MCF 10A (cell line): ENCODE results near the gene GFPT1. TPM values are rescaled to one million over a fixed set of nuclear protein-coding genes. Genes with fewer than 3 reads are reported as not detected.

ENCODE experiments used
- BruUV-seq: library from RNA; stranded (reverse); fragments of 400-500 nt; replicated peaks from 2 replicates; lab custom pipeline; 2021; lab: Mats Ljungman, UMichigan
- CTCF ChIA-PET: fragments of 300-600 bp; sonication (Branson Sonifier 250); formaldehyde crosslinking; extraction: SDS; loops from one replicate; lab custom pipeline; 2021; ENCODE audit warnings: antibody characterized with exemption, inconsistent platforms; lab: Yijun Ruan, JAX
- POLR2A ChIA-PET: fragments of 300-600, 350-650 bp; sonication (Branson Sonifier 250); formaldehyde crosslinking; extraction: SDS; loops from one replicate; lab custom pipeline; 2020; ENCODE audit warnings: antibody characterized with exemption, inconsistent platforms; lab: Yijun Ruan, JAX
- DNase-seq: peaks from one replicate; pipeline ENCODE4 v3.0.0-alpha.2; 2018; ENCODE audit not compliant: unreplicated experiment
- H3K27ac Mint-ChIP-seq: one replicate; pipeline ENCODE4 v1.8.0; 2022; ENCODE audit warnings: mild to moderate bottlenecking, low read depth, mixed read lengths; ENCODE audit not compliant: unreplicated experiment
- H3K27me3 Mint-ChIP-seq: one replicate; pipeline ENCODE4 v1.8.0; 2022; ENCODE audit warnings: mixed read lengths; ENCODE audit not compliant: insufficient read depth, unreplicated experiment
- H3K36me3 Mint-ChIP-seq: one replicate; pipeline ENCODE4 v1.8.0; 2022; ENCODE audit warnings: mild to moderate bottlenecking, moderate library complexity, mixed read lengths; ENCODE audit not compliant: insufficient read depth, unreplicated experiment
- H3K4me1 Mint-ChIP-seq: one replicate; pipeline ENCODE4 v1.8.0; 2022; ENCODE audit warnings: mixed read lengths; ENCODE audit not compliant: insufficient read depth, unreplicated experiment
- H3K4me3 Mint-ChIP-seq: one replicate; pipeline ENCODE4 v1.8.0; 2022; ENCODE audit warnings: mild to moderate bottlenecking, moderate library complexity, mixed read lengths; ENCODE audit not compliant: unreplicated experiment
- H3K9me3 Mint-ChIP-seq: one replicate; pipeline ENCODE4 v1.8.0; 2022; ENCODE audit warnings: mixed read lengths; ENCODE audit not compliant: unreplicated experiment
- intact Hi-C: fragments of 100-400 bp; cut with micrococcal nuclease; formaldehyde crosslinking; loops from 2 replicates; pipeline ENCODE4 v1.14.1; 2022
- total RNA-seq: library from RNA; stranded (reverse); gene quantifications from 2 replicates; pipeline ENCODE4 v1.2.3, GENCODE V29; 2022
- TF ChIP-seq, protein P1 (sequence below): fragments of 200-600 bp; IDR thresholded peaks from one replicate; pipeline ENCODE4 v1.8.0; 2022; ENCODE audit warnings: antibody characterized with exemption, mild to moderate bottlenecking; ENCODE audit not compliant: unreplicated experiment

Gene GFPT1
- total RNA-seq, 1 experiment from 2014 or later = 176 TPM

DNA sequence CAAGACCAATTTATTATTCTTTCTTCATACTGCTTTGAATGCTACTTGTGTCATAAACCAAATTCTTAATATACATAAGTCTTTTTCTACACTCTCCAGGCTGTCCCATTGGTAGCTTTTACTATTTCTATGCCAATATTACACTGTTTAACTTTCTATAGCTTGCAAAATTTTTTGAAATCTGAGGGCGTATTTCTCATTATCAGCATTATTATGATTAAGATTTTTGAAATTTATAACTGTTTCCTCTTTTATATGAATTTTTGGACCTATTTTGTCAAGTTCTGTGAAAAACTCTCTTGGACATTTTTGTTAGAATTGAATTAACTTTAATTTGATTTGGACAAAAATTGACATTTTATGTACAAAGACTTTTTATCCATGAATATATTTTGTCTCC, 98.6 kb downstream of the GFPT1 start:
- BruUV-seq = no TSS peak
- Mint-ChIP-seq H3K4me1 (peaks cover 9% of the 10 kb centered on the region), H3K27ac (no peak overlapping the region), H3K9me3 (no peaks in the 10 kb centered on the region), H3K4me3 (no peak overlapping the region), H3K27me3 (no peaks in the 10 kb centered on the region), H3K36me3 (no peaks in the 10 kb centered on the region)
- intact Hi-C loops = no loop called here
- ChIA-PET POLR2A (no interaction called here), CTCF (no interaction called here)
- no peak for DNase-seq
- TF ChIP-seq, protein P1, sequence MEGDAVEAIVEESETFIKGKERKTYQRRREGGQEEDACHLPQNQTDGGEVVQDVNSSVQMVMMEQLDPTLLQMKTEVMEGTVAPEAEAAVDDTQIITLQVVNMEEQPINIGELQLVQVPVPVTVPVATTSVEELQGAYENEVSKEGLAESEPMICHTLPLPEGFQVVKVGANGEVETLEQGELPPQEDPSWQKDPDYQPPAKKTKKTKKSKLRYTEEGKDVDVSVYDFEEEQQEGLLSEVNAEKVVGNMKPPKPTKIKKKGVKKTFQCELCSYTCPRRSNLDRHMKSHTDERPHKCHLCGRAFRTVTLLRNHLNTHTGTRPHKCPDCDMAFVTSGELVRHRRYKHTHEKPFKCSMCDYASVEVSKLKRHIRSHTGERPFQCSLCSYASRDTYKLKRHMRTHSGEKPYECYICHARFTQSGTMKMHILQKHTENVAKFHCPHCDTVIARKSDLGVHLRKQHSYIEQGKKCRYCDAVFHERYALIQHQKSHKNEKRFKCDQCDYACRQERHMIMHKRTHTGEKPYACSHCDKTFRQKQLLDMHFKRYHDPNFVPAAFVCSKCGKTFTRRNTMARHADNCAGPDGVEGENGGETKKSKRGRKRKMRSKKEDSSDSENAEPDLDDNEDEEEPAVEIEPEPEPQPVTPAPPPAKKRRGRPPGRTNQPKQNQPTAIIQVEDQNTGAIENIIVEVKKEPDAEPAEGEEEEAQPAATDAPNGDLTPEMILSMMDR = no peak

DNA sequence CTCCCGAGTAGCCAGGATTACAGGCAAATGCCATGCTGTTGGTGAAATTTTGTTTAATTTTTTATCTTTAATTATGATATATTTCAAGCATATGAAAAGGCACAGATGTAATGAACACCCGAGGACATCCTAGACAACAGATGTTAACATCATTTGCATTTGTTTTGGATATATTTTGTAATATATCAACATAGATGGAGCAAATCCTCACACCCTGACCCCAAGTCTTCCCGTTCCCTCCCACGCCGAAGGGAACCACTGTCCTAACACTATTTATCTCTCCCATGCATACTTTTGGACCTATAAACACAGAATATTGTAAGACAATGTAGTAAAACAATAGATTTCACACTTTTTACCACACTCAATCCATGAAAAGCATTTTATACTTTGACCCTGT, 99.5 kb downstream of the GFPT1 start:
- CTCF ChIA-PET = no interaction called here
- no peaks in the 10 kb centered on the region for H3K36me3 Mint-ChIP-seq
- no TSS peak for BruUV-seq
- H3K9me3 Mint-ChIP-seq = no peaks in the 10 kb centered on the region
- POLR2A ChIA-PET = no interaction called here
- TF ChIP-seq, protein P1 = no peak
- no peak overlapping the region for H3K4me3 Mint-ChIP-seq
- no peak overlapping the region for H3K27ac Mint-ChIP-seq
- DNase-seq = no peak
- H3K4me1 Mint-ChIP-seq = peaks cover 9% of the 10 kb centered on the region
- intact Hi-C loops = no loop called here
- H3K27me3 Mint-ChIP-seq = no peaks in the 10 kb centered on the region

DNA sequence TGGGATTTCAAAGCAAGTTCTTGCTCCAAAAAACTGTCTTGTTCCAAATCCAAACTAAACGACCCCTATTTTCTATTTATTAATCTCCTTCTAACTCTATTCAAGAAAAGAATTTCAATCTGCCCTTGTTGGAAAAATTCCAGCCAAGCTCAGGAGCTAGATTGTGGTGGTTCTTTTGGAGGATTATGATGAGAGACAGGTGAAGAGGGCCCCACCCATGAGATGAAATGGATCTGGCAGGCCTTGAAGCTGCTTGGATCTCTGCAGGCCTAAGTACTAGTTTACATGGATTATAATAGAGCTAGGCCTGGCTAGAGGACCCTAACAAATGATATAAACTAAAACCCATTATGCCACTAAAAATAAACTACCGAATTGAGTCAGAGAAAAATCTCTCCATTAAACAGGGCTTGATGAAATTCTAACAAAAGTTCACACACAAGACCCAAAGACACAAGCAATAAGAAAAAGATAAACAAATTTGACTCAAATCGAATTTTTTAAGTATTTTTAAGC, 101.6 kb downstream of the GFPT1 start:
- Mint-ChIP-seq H3K27me3 (no peaks in the 10 kb centered on the region), H3K4me1 (no peaks in the 10 kb centered on the region), H3K27ac (no peak overlapping the region), H3K36me3 (no peaks in the 10 kb centered on the region), H3K9me3 (no peaks in the 10 kb centered on the region), H3K4me3 (no peak overlapping the region)
- no peak for DNase-seq
- ChIA-PET CTCF (interaction anchor here (0.5 to 1.3 kb wide), 3 partner anchors 9 to 126 kb away, joined by 3 to 5 read pairs (median 3); no protein-coding TSS in a partner anchor), POLR2A (interaction anchor here (1.7 kb wide), 1 partner anchor 10 kb away, joined by 6 read pairs; no protein-coding TSS in a partner anchor)
- BruUV-seq = no TSS peak
- TF ChIP-seq, protein P1 = no peak
- intact Hi-C loops = no loop called here

DNA sequence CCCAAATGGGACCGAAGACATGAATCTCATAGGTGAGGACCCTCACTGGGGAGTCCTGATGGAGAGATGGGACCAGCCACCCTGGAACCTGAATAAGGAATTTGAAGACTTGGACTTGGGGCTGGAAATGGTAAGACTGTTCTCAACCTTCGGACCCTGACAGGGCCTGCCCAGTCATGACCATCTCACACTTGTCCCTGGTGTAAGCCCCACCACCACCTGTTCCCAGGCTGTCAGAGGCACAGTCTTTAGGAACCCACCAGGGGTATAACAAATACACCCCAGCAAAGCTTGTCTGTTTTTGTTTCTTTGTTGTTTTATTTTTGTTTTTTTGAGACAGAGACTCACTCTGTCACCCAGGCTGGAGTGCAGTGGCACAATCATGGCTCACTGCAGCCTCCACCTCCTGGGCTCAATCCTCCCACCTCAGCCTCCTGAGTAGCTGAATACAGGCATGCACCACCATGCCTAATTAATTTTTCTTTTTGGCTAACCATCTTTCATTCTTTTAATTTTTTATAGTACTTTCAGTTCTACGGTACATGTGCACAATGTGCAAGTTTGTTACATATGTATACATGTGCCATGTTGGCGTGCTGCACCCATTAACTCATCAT, 106.1 kb downstream of the GFPT1 start:
- Mint-ChIP-seq H3K27me3 (peaks cover 12% of the 10 kb centered on the region), H3K4me3 (no peak overlapping the region), H3K36me3 (no peaks in the 10 kb centered on the region), H3K4me1 (no peaks in the 10 kb centered on the region), H3K27ac (no peak overlapping the region), H3K9me3 (no peaks in the 10 kb centered on the region)
- DNase-seq = no peak
- intact Hi-C loops = no loop called here
- ChIA-PET POLR2A (no interaction called here), CTCF (no interaction called here)
- TF ChIP-seq, protein P1 = no peak
- no TSS peak for BruUV-seq
